Hepatocyte (in vitro differentiated cells): ENCODE data around the gene GPR39. TPM values are rescaled to one million over a fixed set of nuclear protein-coding genes. Genes with fewer than 3 reads are reported as not detected.

ENCODE experiments used
- DNase-seq: peaks from one replicate; pipeline ENCODE4 v3.0.0-alpha.2; 2016; ENCODE audit warnings: low spot score
- H2AFZ ChIP-seq: fragments of 200-600 bp; sonication (generic); 2 replicates; pipeline ENCODE4 v1.6.0; 2016; ENCODE audit warnings: antibody characterized with exemption, mild to moderate bottlenecking
- H3K27ac ChIP-seq: fragments of 200-600 bp; sonication (generic); 2 replicates; pipeline ENCODE4 v1.5.1; 2016; ENCODE audit warnings: mild to moderate bottlenecking
- H3K27me3 ChIP-seq: fragments of 200-600 bp; sonication (generic); 2 replicates; pipeline ENCODE4 v1.6.1; 2016
- H3K36me3 ChIP-seq: fragments of 200-600 bp; sonication (generic); replicated peaks from 2 replicates; pipeline ENCODE4 v1.5.1; 2016; ENCODE audit warnings: low read depth; ENCODE audit not compliant: insufficient read depth
- H3K4me1 ChIP-seq: fragments of 200-600 bp; sonication (generic); 2 replicates; pipeline ENCODE4 v1.5.1; 2016; ENCODE audit warnings: mild to moderate bottlenecking, moderate library complexity; ENCODE audit not compliant: insufficient read depth
- H3K4me2 ChIP-seq: fragments of 200-600 bp; sonication (generic); 2 replicates; pipeline ENCODE4 v1.6.0; 2016
- H3K4me3 ChIP-seq: fragments of 200-600 bp; sonication (generic); 2 replicates; pipeline ENCODE4 v1.5.1; 2016; ENCODE audit warnings: mild to moderate bottlenecking
- H3K79me2 ChIP-seq: fragments of 200-600 bp; sonication (generic); 2 replicates; pipeline ENCODE4 v1.6.0; 2017; ENCODE audit warnings: mild to moderate bottlenecking
- H3K9me2 ChIP-seq: fragments of 200-600 bp; sonication (generic); replicated peaks from 2 replicates; pipeline ENCODE4 v1.6.0; 2017; ENCODE audit warnings: mild to moderate bottlenecking; ENCODE audit not compliant: insufficient read depth
- H3K9me3 ChIP-seq: fragments of 200-600 bp; sonication (generic); 2 replicates; pipeline ENCODE4 v1.5.1; 2016; ENCODE audit warnings: low read depth, mild to moderate bottlenecking
- H4K20me1 ChIP-seq: fragments of 200-600 bp; sonication (generic); 2 replicates; pipeline ENCODE4 v1.6.0; 2016; ENCODE audit warnings: mild to moderate bottlenecking; ENCODE audit not compliant: insufficient read depth, poor library complexity, severe bottlenecking
- EZH2 ChIP-seq: fragments of 200-600 bp; sonication (generic); IDR thresholded peaks from 2 replicates; pipeline ENCODE4 v1.6.1; 2016; ENCODE audit warnings: antibody characterized with exemption, mild to moderate bottlenecking, borderline replicate concordance
- EZH2phosphoT487 ChIP-seq: fragments of 200-600 bp; sonication (generic); IDR thresholded peaks from one replicate; pipeline ENCODE4 v1.6.1; 2018; ENCODE audit warnings: antibody characterized with exemption, mild to moderate bottlenecking, low read depth, moderate library complexity; ENCODE audit not compliant: unreplicated experiment, severe bottlenecking
- WGBS: methylation state at CpG from one replicate; pipeline ENCODE4 v1.1.6; 2016; ENCODE audit warnings: low lambda C conversion rate; ENCODE audit errors: missing lambda C conversion rate; 5-methylcytosine and 5-hydroxymethylcytosine counted together
- polyA plus RNA-seq: library from polyadenylated mRNA; unstranded; fragments of >200 nt; fragmentation: Nextera tagmentation; extraction: Ambion mirVana; gene quantifications from 2 replicates; pipeline ENCODE4 v1.2.1, GENCODE V29; 2016
- total RNA-seq: library from RNA; depleted of rRNA; stranded (reverse); fragments of >200 nt; gene quantifications from 2 replicates; pipeline ENCODE4 v1.2.3, GENCODE V29; 2014
- TF ChIP-seq, protein P1 (sequence below): fragments of 200-600 bp; sonication (generic); IDR thresholded peaks from 2 replicates; pipeline ENCODE4 v1.5.1; 2016; ENCODE audit warnings: antibody characterized with exemption, mild to moderate bottlenecking; ENCODE audit not compliant: poor library complexity

Gene GPR39
- total and polyA plus RNA-seq, 2 experiments from 2014 or later, result 11.1 to 14.5 TPM

- no peak overlapping the region for H3K4me2 ChIP-seq
- H3K79me2 ChIP-seq, result peaks cover 13% of the 10 kb centered on the region
- H3K4me1 ChIP-seq, result no peaks in the 10 kb centered on the region
- no peak overlapping the region for H3K27ac ChIP-seq
- 24% methylated on average over 6 of the region's 6 CpGs for WGBS
- DNase-seq, result no peak
- H3K27me3 ChIP-seq, result no peaks in the 10 kb centered on the region
- H3K4me3 ChIP-seq, result no peak overlapping the region
- H2AFZ ChIP-seq, result no peak overlapping the region
- no peaks in the 10 kb centered on the region for H4K20me1 ChIP-seq
- H3K9me2 ChIP-seq, result no peaks in the 10 kb centered on the region
- no peaks in the 10 kb centered on the region for H3K36me3 ChIP-seq
- TF ChIP-seq EZH2, result no peak
- TF ChIP-seq, protein P1, sequence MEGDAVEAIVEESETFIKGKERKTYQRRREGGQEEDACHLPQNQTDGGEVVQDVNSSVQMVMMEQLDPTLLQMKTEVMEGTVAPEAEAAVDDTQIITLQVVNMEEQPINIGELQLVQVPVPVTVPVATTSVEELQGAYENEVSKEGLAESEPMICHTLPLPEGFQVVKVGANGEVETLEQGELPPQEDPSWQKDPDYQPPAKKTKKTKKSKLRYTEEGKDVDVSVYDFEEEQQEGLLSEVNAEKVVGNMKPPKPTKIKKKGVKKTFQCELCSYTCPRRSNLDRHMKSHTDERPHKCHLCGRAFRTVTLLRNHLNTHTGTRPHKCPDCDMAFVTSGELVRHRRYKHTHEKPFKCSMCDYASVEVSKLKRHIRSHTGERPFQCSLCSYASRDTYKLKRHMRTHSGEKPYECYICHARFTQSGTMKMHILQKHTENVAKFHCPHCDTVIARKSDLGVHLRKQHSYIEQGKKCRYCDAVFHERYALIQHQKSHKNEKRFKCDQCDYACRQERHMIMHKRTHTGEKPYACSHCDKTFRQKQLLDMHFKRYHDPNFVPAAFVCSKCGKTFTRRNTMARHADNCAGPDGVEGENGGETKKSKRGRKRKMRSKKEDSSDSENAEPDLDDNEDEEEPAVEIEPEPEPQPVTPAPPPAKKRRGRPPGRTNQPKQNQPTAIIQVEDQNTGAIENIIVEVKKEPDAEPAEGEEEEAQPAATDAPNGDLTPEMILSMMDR, result no peak
- TF ChIP-seq EZH2phosphoT487, result no peak
- H3K9me3 ChIP-seq, result no peaks in the 10 kb centered on the region
Measured at GRCh38 chr2:132448331-132448730, 31.7 kb downstream of the GPR39 start.

- no peaks in the 10 kb centered on the region for H3K9me2 ChIP-seq
- H3K27me3 ChIP-seq, result no peaks in the 10 kb centered on the region
- 74% methylated on average over 4 of the region's 4 CpGs for WGBS
- H2AFZ ChIP-seq, result no peak overlapping the region
- H3K36me3 ChIP-seq, result no peaks in the 10 kb centered on the region
- no peak overlapping the region for H3K4me2 ChIP-seq
- no peaks in the 10 kb centered on the region for H3K4me1 ChIP-seq
- no peaks in the 10 kb centered on the region for H4K20me1 ChIP-seq
- H3K4me3 ChIP-seq, result no peak overlapping the region
- DNase-seq, result peak; percentile 27
- no peaks in the 10 kb centered on the region for H3K9me3 ChIP-seq
- no peak overlapping the region for H3K27ac ChIP-seq
- TF ChIP-seq, protein P1, result peak; percentile 45
- no peak for TF ChIP-seq EZH2
- peaks cover 8% of the 10 kb centered on the region for H3K79me2 ChIP-seq
Measured at GRCh38 chr2:132448771-132449170, 32.2 kb downstream of the GPR39 start.

DNA sequence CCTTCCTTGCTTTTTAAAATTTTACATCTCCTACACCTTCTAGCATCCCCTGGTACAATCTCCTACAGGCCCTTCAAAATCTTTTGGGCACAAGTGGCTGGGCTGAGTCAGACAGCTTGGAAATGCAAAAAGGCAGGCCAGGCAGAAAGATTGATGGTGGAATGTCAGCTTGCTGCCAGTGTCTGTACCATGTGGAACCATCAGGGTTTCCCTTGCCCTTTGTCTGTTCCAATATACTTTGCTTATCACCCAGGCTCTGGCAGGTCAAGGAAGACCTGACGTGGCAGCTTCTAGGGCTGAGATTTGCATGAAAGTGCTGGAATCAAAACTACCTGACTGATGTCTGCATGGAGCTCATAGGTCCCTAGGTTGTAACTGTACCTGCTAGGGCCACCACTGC, 33.3 kb downstream of the GPR39 start:
- Histone ChIP-seq H3K9me2 (no peaks in the 10 kb centered on the region), H3K4me2 (no peak overlapping the region), H3K36me3 (no peaks in the 10 kb centered on the region), H4K20me1 (no peaks in the 10 kb centered on the region), H3K27me3 (no peaks in the 10 kb centered on the region), H3K4me1 (no peaks in the 10 kb centered on the region), H3K27ac (no peak overlapping the region), H2AFZ (no peak overlapping the region), H3K4me3 (no peak overlapping the region), H3K79me2 (peaks cover 7% of the 10 kb centered on the region), H3K9me3 (no peaks in the 10 kb centered on the region)
- 71% methylated on average over 1 of the region's 1 CpG for WGBS
- no peak for DNase-seq
- TF ChIP-seq, protein P1, result no peak
- TF ChIP-seq EZH2 (no peak), EZH2phosphoT487 (no peak)

- H3K27ac ChIP-seq, result no peak overlapping the region
- no peaks in the 10 kb centered on the region for H4K20me1 ChIP-seq
- WGBS, result 70% methylated on average over 4 of the region's 4 CpGs
- no peaks in the 10 kb centered on the region for H3K9me2 ChIP-seq
- H3K9me3 ChIP-seq, result no peaks in the 10 kb centered on the region
- no peaks in the 10 kb centered on the region for H3K36me3 ChIP-seq
- no peaks in the 10 kb centered on the region for H3K27me3 ChIP-seq
- H2AFZ ChIP-seq, result no peak overlapping the region
- TF ChIP-seq EZH2phosphoT487 (no peak), EZH2 (no peak)
- TF ChIP-seq, protein P1, result no peak
- no peak overlapping the region for H3K4me3 ChIP-seq
- no peaks in the 10 kb centered on the region for H3K4me1 ChIP-seq
- no peak for DNase-seq
- H3K4me2 ChIP-seq, result no peak overlapping the region
- H3K79me2 ChIP-seq, result no peaks in the 10 kb centered on the region
Measured at GRCh38 chr2:132460781-132461180, 44.2 kb downstream of the GPR39 start.
